GM18505 (cell line): Measurements from ENCODE around the gene SLC1A7.

ENCODE experiments used
- ATAC-seq: cut with Tn5 transposase; IDR thresholded peaks from one replicate; pipeline ENCODE4 v1.9.1; 2021; ENCODE audit not compliant: unreplicated experiment
- POLR2A ChIP-seq: IDR thresholded peaks from 4 replicates; pipeline ENCODE4 v1.6.1; 2011; ENCODE audit warnings: borderline replicate concordance; ENCODE audit not compliant: insufficient read depth, insufficient read length; ENCODE audit errors: extremely low read depth

SLC1A7 gene

GRCh38 chr1:53153752-53154151 lies 11.3 kb upstream of the SLC1A7 start:
- no peak for ATAC-seq
- no peak for TF ChIP-seq POLR2A

GRCh38 chr1:53148123-53148522 lies 5.7 kb upstream of the SLC1A7 start:
- TF ChIP-seq POLR2A = no peak
- no peak for ATAC-seq

- no peak for ATAC-seq
- no peak for TF ChIP-seq POLR2A
Observed at GRCh38 chr1:53147174-53147573, 4.7 kb upstream of the SLC1A7 start.

- ATAC-seq = no peak
- TF ChIP-seq POLR2A = no peak
Observed at GRCh38 chr1:53145942-53146708, 3.7 kb upstream of the SLC1A7 start.

GRCh38 chr1:53145619-53145941 lies 3.1 kb upstream of the SLC1A7 start:
- no peak for TF ChIP-seq POLR2A
- ATAC-seq = no peak

GRCh38 chr1:53145051-53145600 lies 2.7 kb upstream of the SLC1A7 start:
- no peak for TF ChIP-seq POLR2A
- no peak for ATAC-seq

GRCh38 chr1:53144201-53144600 lies 1.8 kb upstream of the SLC1A7 start:
- TF ChIP-seq POLR2A = no peak
- no peak for ATAC-seq

GRCh38 chr1:53143527-53143926 lies 1.1 kb upstream of the SLC1A7 start:
- TF ChIP-seq POLR2A = no peak
- ATAC-seq = no peak

- no peak for TF ChIP-seq POLR2A
- ATAC-seq = no peak
Observed at GRCh38 chr1:53141487-53142055, 867 bp downstream of the SLC1A7 start.

- TF ChIP-seq POLR2A = no peak
- no peak for ATAC-seq
Observed at GRCh38 chr1:53140451-53140850, 2.0 kb downstream of the SLC1A7 start.

- TF ChIP-seq POLR2A = no peak
- ATAC-seq = no peak
Observed at GRCh38 chr1:53139951-53140361, 2.5 kb downstream of the SLC1A7 start.

- no peak for TF ChIP-seq POLR2A
- ATAC-seq = no peak
Observed at GRCh38 chr1:53138991-53139884, 3.2 kb downstream of the SLC1A7 start.

GRCh38 chr1:53137729-53138128 lies 4.7 kb downstream of the SLC1A7 start:
- TF ChIP-seq POLR2A = no peak

More at GRCh38 chr1:53137729-53138128, 4.7 kb downstream of the SLC1A7 start:
- ATAC-seq = no peak
